K562 (cell line): ENCODE results near the gene CELA3B. TPM values are rescaled to one million over a fixed set of nuclear protein-coding genes. Genes with fewer than 3 reads are reported as not detected.

Experiments used
- CBFA2T3 ChIP-seq: fragments of 450-650 bp; IDR thresholded peaks from 2 replicates; pipeline ENCODE4 v1.6.1; 2017
- HDAC3 ChIP-seq: fragments of 450-650 bp; IDR thresholded peaks from 2 replicates; pipeline ENCODE4 v1.6.1; 2018; ENCODE audit warnings: borderline replicate concordance, mild to moderate bottlenecking, moderate library complexity; ENCODE audit not compliant: partially characterized antibody
- KHSRP ChIP-seq: fragments of 450-650 bp; IDR thresholded peaks from 2 replicates; pipeline ENCODE4 v1.6.1; 2017
- MECOM ChIP-seq: fragments of 250-450 bp; sonication (Bioruptor Pico); IDR thresholded peaks from 2 replicates; pipeline ENCODE4 v1.8.0; 2022; ENCODE audit warnings: inconsistent platforms
- MEF2D ChIP-seq: conservative IDR thresholded peaks from 2 replicates; pipeline ENCODE4 v1.6.1; 2016; ENCODE audit warnings: low read depth, missing genetic modification characterization, missing compliant biosample characterization
- MTA1 ChIP-seq: fragments of 450-650 bp; IDR thresholded peaks from 2 replicates; pipeline ENCODE4 v1.6.1; 2017; ENCODE audit warnings: borderline replicate concordance
- MXI1 ChIP-seq: IDR thresholded peaks from 2 replicates; pipeline ENCODE4 v1.6.1; 2011; ENCODE audit warnings: low read depth, mild to moderate bottlenecking, improper control_type of control experiment, low read length
- NR2C2 ChIP-seq, 2 experiments: fragments of 200-800 bp in 1 of 2; sonication (Bioruptor generic) in 1 of 2; sonication (generic) in 1 of 2; formaldehyde crosslinking in 1 of 2; IDR thresholded peaks; 2 replicates each; pipeline versions ENCODE4 v1.6.1 to v1.8.0; 2016 to 2022; ENCODE audit warnings: mild to moderate bottlenecking in 1 of 2, missing compliant biosample characterization in 1 of 2, missing genetic modification characterization in 1 of 2, missing genetic modification reagents in 1 of 2
- PTRF ChIP-seq: fragments of 450-650 bp; IDR thresholded peaks from 2 replicates; pipeline ENCODE4 v1.6.1; 2016; ENCODE audit warnings: mild to moderate bottlenecking, missing genetic modification characterization, missing compliant biosample characterization
- RBM15 ChIP-seq: fragments of 200-400 bp; formaldehyde crosslinking; IDR thresholded peaks from 2 replicates; pipeline ENCODE4 v1.6.1; 2018; ENCODE audit warnings: mild to moderate bottlenecking, low read length, moderate library complexity; ENCODE audit not compliant: insufficient read depth
- TOE1 ChIP-seq, 2 experiments: fragments of 450-650 bp in 1 of 2; sonication (generic) in 1 of 2; formaldehyde crosslinking in 1 of 2; IDR thresholded peaks; 2 replicates each; pipeline versions ENCODE4 v1.7.1 to v1.8.0; 2016 to 2022; ENCODE audit warnings: borderline replicate concordance in 2 of 2, mild to moderate bottlenecking in 2 of 2, antibody characterized with exemption in 1 of 2, inconsistent platforms in 1 of 2, low read depth in 1 of 2, missing genetic modification reagents in 1 of 2, moderate library complexity in 1 of 2
- ZC3H8 ChIP-seq: fragments of 450-650 bp; IDR thresholded peaks from 2 replicates; pipeline ENCODE4 v1.6.1; 2017
- ZFX ChIP-seq: sonication (generic); formaldehyde crosslinking; IDR thresholded peaks from 2 replicates; pipeline ENCODE4 v1.8.0; 2022; ENCODE audit warnings: mild to moderate bottlenecking, missing genetic modification reagents, moderate library complexity
- ZNF232 ChIP-seq: sonication (generic); formaldehyde crosslinking; IDR thresholded peaks from 2 replicates; pipeline ENCODE4 v1.8.0; 2022; ENCODE audit warnings: mild to moderate bottlenecking, missing genetic modification reagents
- ZNF778 ChIP-seq: fragments of 450-650 bp; formaldehyde crosslinking; IDR thresholded peaks from 2 replicates; pipeline ENCODE4 v1.4.0; 2020; ENCODE audit warnings: mild to moderate bottlenecking, moderate library complexity
- polyA plus RNA-seq, 8 experiments: library from polyadenylated mRNA; depleted of rRNA in 4 of 8; stranded (reverse) in 5 of 8; unstranded in 3 of 8; fragments of >200 nt; fragmentation: Nextera tagmentation in 2 of 8; fragmentation: Illumina TruSeq in 1 of 8; extraction: Ambion mirVana in 2 of 8; extraction: Trizol in 1 of 8; gene quantifications; 2 replicates each; pipeline versions ENCODE4 v1.2.1 to v1.2.3, GENCODE V29; 2011 to 2014; ENCODE audit warnings: inconsistent platforms in 1 of 8, missing spikeins in 1 of 8
- total RNA-seq, 7 experiments: library from RNA; depleted of rRNA in 6 of 7; stranded (reverse); fragments of >200 nt in 6 of 7; fragmentation: Illumina TruSeq in 2 of 7; extraction: Trizol in 2 of 7; gene quantifications; 2 replicates each; pipeline versions ENCODE4 v1.2.1 to v1.2.3, GENCODE V29; 2011 to 2021; ENCODE audit warnings: low replicate concordance in 1 of 7
- TF ChIP-seq, protein P1 (sequence below), 2 experiments: fragments of 150-350 bp in 1 of 2; IDR thresholded peaks; 2 replicates each; pipeline ENCODE4 v1.6.1; 2012 to 2016; ENCODE audit warnings: low read depth in 2 of 2, low read length in 2 of 2, mild to moderate bottlenecking in 1 of 2, moderate library complexity in 1 of 2
- TF ChIP-seq, protein P2 (sequence below), 3 experiments: fragments of 200-800 bp in 1 of 3; fragments of 250-450 bp in 1 of 3; fragments of 450-650 bp in 1 of 3; sonication (Bioruptor Pico) in 1 of 3; sonication (Bioruptor generic) in 1 of 3; formaldehyde crosslinking in 1 of 3; IDR thresholded peaks; 2 replicates each; pipeline versions ENCODE4 v1.6.1 to v1.8.0; 2016 to 2022; ENCODE audit warnings: mild to moderate bottlenecking in 2 of 3, missing genetic modification characterization in 2 of 3, missing compliant biosample characterization in 1 of 3, moderate library complexity in 1 of 3
- TF ChIP-seq, protein P3 (sequence below): fragments of 250-450 bp; sonication (Bioruptor Pico); IDR thresholded peaks from 2 replicates; pipeline ENCODE4 v1.8.0; 2022; ENCODE audit warnings: moderate library complexity, mild to moderate bottlenecking, inconsistent platforms

Gene CELA3B
- total and polyA plus RNA-seq, 9 of the 15 experiments (the other 6 are each of a cell fraction or from before 2014, with no cell fraction given) = 3.1 TPM; not detected in 8

DNA sequence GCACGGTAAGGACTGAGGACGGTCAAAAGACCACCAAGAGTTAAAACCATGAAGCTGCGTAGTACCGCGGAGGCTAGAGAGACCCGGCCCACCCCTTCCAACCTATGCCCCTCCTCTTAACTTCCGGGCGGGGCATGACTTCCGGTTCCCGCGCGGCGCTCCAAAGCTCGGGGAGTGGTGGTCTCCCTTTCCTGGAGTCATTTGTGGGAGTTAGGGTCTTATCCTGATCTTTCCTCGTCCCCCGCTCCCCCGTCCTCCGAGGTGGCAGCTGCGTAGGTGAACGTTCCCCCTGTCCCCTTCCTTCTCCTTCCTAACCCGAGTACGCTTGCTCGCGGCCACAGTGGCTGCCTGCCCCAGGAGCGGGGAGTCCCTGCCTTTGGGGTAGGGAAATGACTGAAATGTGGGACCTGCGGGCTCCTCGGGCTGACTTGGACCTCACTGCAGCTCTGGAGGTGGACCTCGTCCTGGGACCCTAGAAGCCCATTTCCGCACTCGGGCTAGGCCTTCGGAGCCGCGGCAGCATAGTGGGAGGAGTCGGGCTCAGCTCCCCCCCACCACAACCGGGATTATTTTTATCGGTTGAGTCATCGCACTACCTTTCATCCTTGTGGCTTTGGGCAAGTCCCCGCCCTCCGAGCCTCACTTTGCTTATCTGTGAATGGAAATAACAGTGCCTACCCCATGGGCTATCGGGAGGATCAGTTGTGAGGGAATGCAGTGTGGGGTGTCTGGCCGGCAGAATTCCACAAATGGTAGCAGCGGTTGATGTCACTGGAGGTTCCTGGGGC is 48.7 kb downstream of the CELA3B start (continued):
- TF ChIP-seq TOE1 (IDR thresholded peaks at IDR 0.05; ENCODE audit: borderline replicate concordance) (no peak), TOE1 (CRISPR knock-in tag; IDR thresholded peaks at IDR 0.05; ENCODE audit: borderline replicate concordance, low read depth) (peak; percentile 93; the same call in 1 of the 2 replicates), MEF2D (peak; percentile 49), MECOM (no peak), MTA1 (peak; percentile 88; the same call in 1 of the 2 replicates), NR2C2 (CRISPR knock-in tag; IDR thresholded peaks at IDR 0.05) (peak; percentile 83), NR2C2 (tag; IDR thresholded peaks at IDR 0.05) (peak; percentile 95), MXI1 (no peak), ZNF778 (CRISPR knock-in tag) (no peak), ZC3H8 (no peak; the same call in 1 of the 2 replicates), ZFX (CRISPR knock-in tag) (peak; percentile 100), ZNF232 (CRISPR knock-in tag) (no peak), RBM15 (no peak), KHSRP (no peak), HDAC3 (peak; percentile 41), PTRF (no peak), CBFA2T3 (peak; percentile 82)
- TF ChIP-seq, protein P1, sequence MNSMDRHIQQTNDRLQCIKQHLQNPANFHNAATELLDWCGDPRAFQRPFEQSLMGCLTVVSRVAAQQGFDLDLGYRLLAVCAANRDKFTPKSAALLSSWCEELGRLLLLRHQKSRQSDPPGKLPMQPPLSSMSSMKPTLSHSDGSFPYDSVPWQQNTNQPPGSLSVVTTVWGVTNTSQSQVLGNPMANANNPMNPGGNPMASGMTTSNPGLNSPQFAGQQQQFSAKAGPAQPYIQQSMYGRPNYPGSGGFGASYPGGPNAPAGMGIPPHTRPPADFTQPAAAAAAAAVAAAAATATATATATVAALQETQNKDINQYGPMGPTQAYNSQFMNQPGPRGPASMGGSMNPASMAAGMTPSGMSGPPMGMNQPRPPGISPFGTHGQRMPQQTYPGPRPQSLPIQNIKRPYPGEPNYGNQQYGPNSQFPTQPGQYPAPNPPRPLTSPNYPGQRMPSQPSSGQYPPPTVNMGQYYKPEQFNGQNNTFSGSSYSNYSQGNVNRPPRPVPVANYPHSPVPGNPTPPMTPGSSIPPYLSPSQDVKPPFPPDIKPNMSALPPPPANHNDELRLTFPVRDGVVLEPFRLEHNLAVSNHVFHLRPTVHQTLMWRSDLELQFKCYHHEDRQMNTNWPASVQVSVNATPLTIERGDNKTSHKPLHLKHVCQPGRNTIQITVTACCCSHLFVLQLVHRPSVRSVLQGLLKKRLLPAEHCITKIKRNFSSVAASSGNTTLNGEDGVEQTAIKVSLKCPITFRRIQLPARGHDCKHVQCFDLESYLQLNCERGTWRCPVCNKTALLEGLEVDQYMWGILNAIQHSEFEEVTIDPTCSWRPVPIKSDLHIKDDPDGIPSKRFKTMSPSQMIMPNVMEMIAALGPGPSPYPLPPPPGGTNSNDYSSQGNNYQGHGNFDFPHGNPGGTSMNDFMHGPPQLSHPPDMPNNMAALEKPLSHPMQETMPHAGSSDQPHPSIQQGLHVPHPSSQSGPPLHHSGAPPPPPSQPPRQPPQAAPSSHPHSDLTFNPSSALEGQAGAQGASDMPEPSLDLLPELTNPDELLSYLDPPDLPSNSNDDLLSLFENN (IDR thresholded peaks at IDR 0.05; ENCODE audit: low read depth in 2 of 2, low read length in 2 of 2) = peak in 1 of 2 experiments; percentile 87; a peak in 2 of 4 replicates
- TF ChIP-seq, protein P2, sequence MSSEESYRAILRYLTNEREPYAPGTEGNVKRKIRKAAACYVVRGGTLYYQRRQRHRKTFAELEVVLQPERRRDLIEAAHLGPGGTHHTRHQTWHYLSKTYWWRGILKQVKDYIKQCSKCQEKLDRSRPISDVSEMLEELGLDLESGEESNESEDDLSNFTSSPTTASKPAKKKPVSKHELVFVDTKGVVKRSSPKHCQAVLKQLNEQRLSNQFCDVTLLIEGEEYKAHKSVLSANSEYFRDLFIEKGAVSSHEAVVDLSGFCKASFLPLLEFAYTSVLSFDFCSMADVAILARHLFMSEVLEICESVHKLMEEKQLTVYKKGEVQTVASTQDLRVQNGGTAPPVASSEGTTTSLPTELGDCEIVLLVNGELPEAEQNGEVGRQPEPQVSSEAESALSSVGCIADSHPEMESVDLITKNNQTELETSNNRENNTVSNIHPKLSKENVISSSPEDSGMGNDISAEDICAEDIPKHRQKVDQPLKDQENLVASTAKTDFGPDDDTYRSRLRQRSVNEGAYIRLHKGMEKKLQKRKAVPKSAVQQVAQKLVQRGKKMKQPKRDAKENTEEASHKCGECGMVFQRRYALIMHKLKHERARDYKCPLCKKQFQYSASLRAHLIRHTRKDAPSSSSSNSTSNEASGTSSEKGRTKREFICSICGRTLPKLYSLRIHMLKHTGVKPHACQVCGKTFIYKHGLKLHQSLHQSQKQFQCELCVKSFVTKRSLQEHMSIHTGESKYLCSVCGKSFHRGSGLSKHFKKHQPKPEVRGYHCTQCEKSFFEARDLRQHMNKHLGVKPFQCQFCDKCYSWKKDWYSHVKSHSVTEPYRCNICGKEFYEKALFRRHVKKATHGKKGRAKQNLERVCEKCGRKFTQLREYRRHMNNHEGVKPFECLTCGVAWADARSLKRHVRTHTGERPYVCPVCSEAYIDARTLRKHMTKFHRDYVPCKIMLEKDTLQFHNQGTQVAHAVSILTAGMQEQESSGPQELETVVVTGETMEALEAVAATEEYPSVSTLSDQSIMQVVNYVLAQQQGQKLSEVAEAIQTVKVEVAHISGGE (CRISPR knock-in tag; IDR thresholded peaks at IDR 0.05) = peak in 2 of 3 experiments; percentile 51 to 73; a peak in 2 of 6 replicates
- TF ChIP-seq, protein P3, sequence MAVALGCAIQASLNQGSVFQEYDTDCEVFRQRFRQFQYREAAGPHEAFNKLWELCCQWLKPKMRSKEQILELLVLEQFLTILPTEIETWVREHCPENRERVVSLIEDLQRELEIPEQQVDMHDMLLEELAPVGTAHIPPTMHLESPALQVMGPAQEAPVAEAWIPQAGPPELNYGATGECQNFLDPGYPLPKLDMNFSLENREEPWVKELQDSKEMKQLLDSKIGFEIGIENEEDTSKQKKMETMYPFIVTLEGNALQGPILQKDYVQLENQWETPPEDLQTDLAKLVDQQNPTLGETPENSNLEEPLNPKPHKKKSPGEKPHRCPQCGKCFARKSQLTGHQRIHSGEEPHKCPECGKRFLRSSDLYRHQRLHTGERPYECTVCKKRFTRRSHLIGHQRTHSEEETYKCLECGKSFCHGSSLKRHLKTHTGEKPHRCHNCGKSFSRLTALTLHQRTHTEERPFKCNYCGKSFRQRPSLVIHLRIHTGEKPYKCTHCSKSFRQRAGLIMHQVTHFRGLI (CRISPR knock-in tag) = no peak
